Activated naive CD8-positive, alpha-beta T cell treated with anti-CD3 and anti-CD28 coated beads for 36 hours (primary cell): ENCODE results near the gene WDR75. TPM values are rescaled to one million over a fixed set of nuclear protein-coding genes. Genes with fewer than 3 reads are reported as not detected.
A peak's percentile ranks its signal among the peaks of the same experiment; 100 is the strongest.
"Not testable (repeated sequence)": the region's sequence is repeated elsewhere in the genome, so short reads cannot be mapped to it uniquely, and the experiment has no call there.

Experiments
- DNase-seq: peaks from one replicate; pipeline ENCODE4 v3.0.0; 2021
- H3K27ac Mint-ChIP-seq: one replicate; pipeline ENCODE4 v1.8.0; 2022; ENCODE audit warnings: mild to moderate bottlenecking, moderate library complexity, mixed read lengths
- H3K27me3 Mint-ChIP-seq: one replicate; pipeline ENCODE4 v1.8.0; 2022; ENCODE audit warnings: mild to moderate bottlenecking, mixed read lengths
- H3K36me3 Mint-ChIP-seq: one replicate; pipeline ENCODE4 v1.8.0; 2021; ENCODE audit warnings: mild to moderate bottlenecking, mixed read lengths
- H3K4me1 Mint-ChIP-seq: one replicate; pipeline ENCODE4 v1.8.0; 2021; ENCODE audit warnings: mixed read lengths
- H3K4me3 Mint-ChIP-seq: one replicate; pipeline ENCODE4 v1.8.0; 2022; ENCODE audit warnings: mild to moderate bottlenecking, moderate library complexity, mixed read lengths
- H3K9me3 Mint-ChIP-seq: one replicate; pipeline ENCODE4 v1.8.0; 2022; ENCODE audit warnings: mixed read lengths
- total RNA-seq, 2 experiments: library from RNA; stranded (reverse); gene quantifications; one replicate each; pipeline ENCODE4 v1.2.3, GENCODE V29; 2021

The WDR75 gene
- total RNA-seq, 2 experiments from 2014 or later = 121 to 133 TPM

GRCh38 chr2:189425676-189426075 is 15.6 kb upstream of the WDR75 start:
- Mint-ChIP-seq H3K27me3 (peaks cover 4% of the 10 kb centered on the region), H3K9me3 (no peaks in the 10 kb centered on the region), H3K4me1 (no peaks in the 10 kb centered on the region), H3K36me3 (peaks cover 5% of the 10 kb centered on the region), H3K27ac (no peak overlapping the region), H3K4me3 (no peak overlapping the region)
- DNase-seq = no peak

GRCh38 chr2:189426886-189427285 is 14.4 kb upstream of the WDR75 start:
- no peak overlapping the region for H3K27ac Mint-ChIP-seq
- DNase-seq = no peak
- H3K27me3 Mint-ChIP-seq = peaks cover 4% of the 10 kb centered on the region
- peaks cover 3% of the 10 kb centered on the region for H3K36me3 Mint-ChIP-seq
- H3K4me1 Mint-ChIP-seq = no peaks in the 10 kb centered on the region
- H3K4me3 Mint-ChIP-seq = no peak overlapping the region
- no peaks in the 10 kb centered on the region for H3K9me3 Mint-ChIP-seq

- DNase-seq = no peak
- Mint-ChIP-seq H3K27ac (no peak overlapping the region), H3K4me1 (no peaks in the 10 kb centered on the region), H3K27me3 (peaks cover 3% of the 10 kb centered on the region), H3K36me3 (no peaks in the 10 kb centered on the region), H3K4me3 (no peak overlapping the region), H3K9me3 (no peaks in the 10 kb centered on the region)
Measured at GRCh38 chr2:189427872-189428271, 13.4 kb upstream of the WDR75 start.

- H3K36me3 Mint-ChIP-seq, H3K4me1 Mint-ChIP-seq, H3K9me3 Mint-ChIP-seq, H3K27me3 Mint-ChIP-seq, H3K4me3 Mint-ChIP-seq, H3K27ac Mint-ChIP-seq, DNase-seq: not testable (repeated sequence)
Measured at GRCh38 chr2:189430448-189430847, 10.8 kb upstream of the WDR75 start.

- H3K4me3 Mint-ChIP-seq, H3K27ac Mint-ChIP-seq, DNase-seq, H3K9me3 Mint-ChIP-seq, H3K27me3 Mint-ChIP-seq, H3K36me3 Mint-ChIP-seq: not testable (repeated sequence)
- H3K4me1 Mint-ChIP-seq = peaks cover 16% of the 10 kb centered on the region
Measured at GRCh38 chr2:189435803-189436202, 5.5 kb upstream of the WDR75 start.

GRCh38 chr2:189437926-189438325 is 3.3 kb upstream of the WDR75 start:
- Mint-ChIP-seq H3K27ac (no peak overlapping the region), H3K4me3 (no peak overlapping the region), H3K9me3 (peaks cover 5% of the 10 kb centered on the region), H3K36me3 (peaks cover 12% of the 10 kb centered on the region), H3K4me1 (peaks cover 16% of the 10 kb centered on the region), H3K27me3 (no peaks in the 10 kb centered on the region)
- no peak for DNase-seq

- H3K27me3 Mint-ChIP-seq = no peaks in the 10 kb centered on the region
Measured at GRCh38 chr2:189439342-189439741, 1.9 kb upstream of the WDR75 start.

GRCh38 chr2:189440644-189440946 is 679 bp upstream of the WDR75 start:
- Mint-ChIP-seq H3K36me3 (peaks cover 9% of the 10 kb centered on the region), H3K27ac (peak overlapping the region; percentile 100), H3K9me3 (peaks cover 5% of the 10 kb centered on the region), H3K4me1 (peaks cover 16% of the 10 kb centered on the region), H3K27me3 (no peaks in the 10 kb centered on the region), H3K4me3 (no peak overlapping the region)
- no peak for DNase-seq

More at GRCh38 chr2:189439342-189439741, 1.9 kb upstream of the WDR75 start:
- Mint-ChIP-seq H3K4me1 (peaks cover 16% of the 10 kb centered on the region), H3K36me3 (peaks cover 9% of the 10 kb centered on the region), H3K4me3 (no peak overlapping the region), H3K27ac (no peak overlapping the region), H3K9me3 (peaks cover 5% of the 10 kb centered on the region)
- DNase-seq = no peak

- peaks cover 17% of the 10 kb centered on the region for H3K36me3 Mint-ChIP-seq
- peaks cover 26% of the 10 kb centered on the region for H3K4me1 Mint-ChIP-seq
- peaks cover under 1% of the 10 kb centered on the region for H3K9me3 Mint-ChIP-seq
- no peak overlapping the region for H3K4me3 Mint-ChIP-seq
- no peaks in the 10 kb centered on the region for H3K27me3 Mint-ChIP-seq
- no peak for DNase-seq
- peak overlapping the region; percentile 100 for H3K27ac Mint-ChIP-seq
Measured at GRCh38 chr2:189441709-189442074, 418 bp downstream of the WDR75 start.

GRCh38 chr2:189442468-189442867 is 1.2 kb downstream of the WDR75 start:
- Mint-ChIP-seq H3K36me3 (peaks cover 25% of the 10 kb centered on the region), H3K27ac (peak overlapping the region; percentile 100), H3K4me1 (peaks cover 30% of the 10 kb centered on the region), H3K9me3 (peaks cover 5% of the 10 kb centered on the region), H3K4me3 (no peak overlapping the region), H3K27me3 (no peaks in the 10 kb centered on the region)
- DNase-seq = no peak

GRCh38 chr2:189444322-189444721 is 3.0 kb downstream of the WDR75 start:
- H3K27me3 Mint-ChIP-seq = no peaks in the 10 kb centered on the region
- H3K4me1 Mint-ChIP-seq = peaks cover 30% of the 10 kb centered on the region
- peak; percentile 29 for DNase-seq
- H3K27ac Mint-ChIP-seq = no peak overlapping the region
- peaks cover 5% of the 10 kb centered on the region for H3K9me3 Mint-ChIP-seq
- peaks cover 41% of the 10 kb centered on the region for H3K36me3 Mint-ChIP-seq
- no peak overlapping the region for H3K4me3 Mint-ChIP-seq

- Mint-ChIP-seq H3K4me1 (peaks cover 26% of the 10 kb centered on the region), H3K4me3 (no peak overlapping the region), H3K27me3 (no peaks in the 10 kb centered on the region), H3K27ac (peak overlapping the region; percentile 72), H3K36me3 (peaks cover 53% of the 10 kb centered on the region), H3K9me3 (peaks cover 5% of the 10 kb centered on the region)
- DNase-seq = no peak
Measured at GRCh38 chr2:189446780-189447179, 5.5 kb downstream of the WDR75 start.

- Mint-ChIP-seq H3K4me3 (no peak overlapping the region), H3K36me3 (peaks cover 39% of the 10 kb centered on the region)
Measured at GRCh38 chr2:189454009-189454408, 12.7 kb downstream of the WDR75 start.

GRCh38 chr2:189465076-189465475 is 23.8 kb downstream of the WDR75 start:
- DNase-seq = no peak
- Mint-ChIP-seq H3K9me3 (no peaks in the 10 kb centered on the region), H3K27ac (peak overlapping the region; percentile 48), H3K36me3 (peaks cover 11% of the 10 kb centered on the region), H3K4me3 (no peak overlapping the region), H3K4me1 (peaks cover 4% of the 10 kb centered on the region), H3K27me3 (no peaks in the 10 kb centered on the region)

More at GRCh38 chr2:189454009-189454408, 12.7 kb downstream of the WDR75 start:
- Mint-ChIP-seq H3K4me1 (peaks cover 5% of the 10 kb centered on the region), H3K27ac (no peak overlapping the region), H3K27me3 (no peaks in the 10 kb centered on the region), H3K9me3 (no peaks in the 10 kb centered on the region)
- no peak for DNase-seq

GRCh38 chr2:189465478-189465877 is 24.2 kb downstream of the WDR75 start:
- Mint-ChIP-seq H3K9me3 (no peaks in the 10 kb centered on the region), H3K36me3 (peaks cover 12% of the 10 kb centered on the region), H3K27ac (no peak overlapping the region), H3K4me1 (peaks cover 4% of the 10 kb centered on the region), H3K4me3 (no peak overlapping the region), H3K27me3 (no peaks in the 10 kb centered on the region)
- DNase-seq = no peak

GRCh38 chr2:189466046-189466445 is 24.8 kb downstream of the WDR75 start:
- Mint-ChIP-seq H3K4me1 (peaks cover 4% of the 10 kb centered on the region), H3K4me3 (no peak overlapping the region), H3K27me3 (no peaks in the 10 kb centered on the region), H3K27ac (peak overlapping the region; percentile 25), H3K36me3 (peaks cover 13% of the 10 kb centered on the region), H3K9me3 (no peaks in the 10 kb centered on the region)
- no peak for DNase-seq

- Mint-ChIP-seq H3K4me3 (no peak overlapping the region), H3K27me3 (no peaks in the 10 kb centered on the region), H3K36me3 (peaks cover 19% of the 10 kb centered on the region), H3K9me3 (no peaks in the 10 kb centered on the region), H3K4me1 (peaks cover 4% of the 10 kb centered on the region), H3K27ac (no peak overlapping the region)
- DNase-seq = no peak
Measured at GRCh38 chr2:189466656-189467055, 25.4 kb downstream of the WDR75 start.
